Colonic mucosa (tissue), 4 donors: ENCODE results near the gene MGRN1. TPM values are rescaled to one million over a fixed set of nuclear protein-coding genes. Genes with fewer than 3 reads are reported as not detected.
A peak's percentile ranks its signal among the peaks of the same experiment; 100 is the strongest.

Source experiments
- DNase-seq: peaks from one replicate; pipeline ENCODE4 v3.0.0-alpha.2; 2020
- H3K27ac ChIP-seq: fragments of 200-600 bp; one replicate; pipeline ENCODE4 v1.8.0; 2021
- H3K27me3 ChIP-seq: fragments of 200-600 bp; one replicate; pipeline ENCODE4 v1.8.0; 2021
- H3K36me3 ChIP-seq: fragments of 200-600 bp; one replicate; pipeline ENCODE4 v1.8.0; 2021
- H3K4me1 ChIP-seq: fragments of 200-600 bp; one replicate; pipeline ENCODE4 v1.8.0; 2021; ENCODE audit warnings: mild to moderate bottlenecking
- H3K4me3 ChIP-seq: fragments of 200-600 bp; one replicate; pipeline ENCODE4 v1.8.0; 2021
- H3K9ac ChIP-seq, 2 donors: one replicate each; pipeline ENCODE4 v1.7.0; 2013; ENCODE audit warnings: control low read depth in 2 of 2, low read depth in 2 of 2, low read length in 2 of 2
- H3K9me3 ChIP-seq: fragments of 200-600 bp; one replicate; pipeline ENCODE4 v1.8.0; 2021
- CTCF ChIP-seq: fragments of 200-600 bp; IDR thresholded peaks from one replicate; pipeline ENCODE4 v1.8.0; 2022; ENCODE audit warnings: antibody characterized with exemption, mild to moderate bottlenecking
- intact Hi-C: fragments of 100-400 bp; cut with DNase I; formaldehyde crosslinking; loops from one replicate; pipeline ENCODE4 v1.14.1; 2022
- total RNA-seq, 2 donors: library from RNA; stranded (reverse); fragmentation: NEBNext Ultra II Directional in 1 of 2; extraction: Animal tissue kit (Norgen Biotek cat#: 25700) in 1 of 2; gene quantifications; one replicate each; pipeline ENCODE4 v1.2.1, GENCODE V29; 2021
- donor health status: healthy.
- donor health status: DM: no; HTN: no; CAD: no.
- donor health status: DM: no; HTN: no; CAD: no.

The MGRN1 gene
- total RNA-seq, 2 donors from 2014 or later: 75.2 to 79.3 TPM

GRCh38 chr16:4613636-4614570 lies 10.7 kb upstream of the MGRN1 start:
- Histone ChIP-seq H3K4me1 (peaks cover 19% of the 10 kb centered on the region), H3K27me3 (no peaks in the 10 kb centered on the region), H3K9me3 (no peaks in the 10 kb centered on the region), H3K27ac (peak overlapping the region; percentile 92), H3K9ac (peak overlapping the region; percentile 80 to 92), H3K36me3 (no peaks in the 10 kb centered on the region), H3K4me3 (peak overlapping the region; percentile 83)
- intact Hi-C loops: no loop called here
- no peak for TF ChIP-seq CTCF
- no peak for DNase-seq

- intact Hi-C loops: no loop called here
- H3K27ac ChIP-seq: peak within 1 kb of the TSS; percentile 92
- DNase-seq: peak; percentile 89
- peak within 1 kb of the TSS; percentile 82 to 92 for H3K9ac ChIP-seq
- no peak for TF ChIP-seq CTCF
- peak within 1 kb of the TSS; percentile 83 for H3K4me3 ChIP-seq
- no peaks in the 10 kb centered on the region for H3K36me3 ChIP-seq
- H3K4me1 ChIP-seq: peaks cover 19% of the 10 kb centered on the region
- H3K9me3 ChIP-seq: no peaks in the 10 kb centered on the region
- no peaks in the 10 kb centered on the region for H3K27me3 ChIP-seq
Measured at GRCh38 chr16:4614571-4615383, 9.8 kb upstream of the MGRN1 start, which contains the start of gene UBALD1. Gene UBALD1 (minus strand): TSS chr16:4614888. CDS start chr16:4614797, 91 bp downstream.

- peak overlapping the region; percentile 83 for H3K4me3 ChIP-seq
- H3K27me3 ChIP-seq: no peaks in the 10 kb centered on the region
- no peaks in the 10 kb centered on the region for H3K36me3 ChIP-seq
- intact Hi-C loops: no loop called here
- TF ChIP-seq CTCF: no peak
- no peaks in the 10 kb centered on the region for H3K9me3 ChIP-seq
- DNase-seq: peak; percentile 50
- peak overlapping the region; percentile 82 to 92 for H3K9ac ChIP-seq
- H3K4me1 ChIP-seq: peaks cover 19% of the 10 kb centered on the region
- H3K27ac ChIP-seq: peak overlapping the region; percentile 92
Measured at GRCh38 chr16:4615384-4616046, 9.1 kb upstream of the MGRN1 start.

GRCh38 chr16:4616047-4616811 lies 8.4 kb upstream of the MGRN1 start:
- no peaks in the 10 kb centered on the region for H3K9me3 ChIP-seq
- H3K27me3 ChIP-seq: no peaks in the 10 kb centered on the region
- H3K27ac ChIP-seq: peak overlapping the region; percentile 92
- TF ChIP-seq CTCF: peak; percentile 28
- peaks cover 19% of the 10 kb centered on the region for H3K4me1 ChIP-seq
- DNase-seq: peak; percentile 99
- H3K9ac ChIP-seq: peak overlapping the region; percentile 91 to 96
- H3K36me3 ChIP-seq: no peaks in the 10 kb centered on the region
- H3K4me3 ChIP-seq: peak overlapping the region; percentile 49
- intact Hi-C loops: no loop called here
